T47D (cell line): ENCODE data around the gene COMP.
"Not testable (repeated sequence)": the region's sequence is repeated elsewhere in the genome, so short reads cannot be mapped to it uniquely, and the experiment has no call there.

Experiments
- DNase-seq, 2 experiments: peaks; one replicate each; pipeline versions ENCODE4 v3.0.0 to v3.0.0-alpha.2; 2011 to 2012; ENCODE audit warnings: low read depth in 1 of 2, low spot score in 1 of 2
- JUND ChIP-seq: IDR thresholded peaks from 2 replicates; pipeline ENCODE4 v1.6.1; 2012; ENCODE audit warnings: low read depth
- in situ Hi-C: cut with HindIII; loops from 2 replicates; pipeline ENCODE4 v1.10.0; 2016; ENCODE audit warnings: low sequenced_read_pairs, low pct_unique_long_range_greater_than_20kb

The COMP gene

GRCh38 chr19:18742324-18742723 lies 48.8 kb downstream of the COMP start:
- in situ Hi-C loops = no loop called here
- no peak for TF ChIP-seq JUND
- DNase-seq = no peak

GRCh38 chr19:18741124-18742121 lies 49.7 kb downstream of the COMP start:
- TF ChIP-seq JUND = no peak
- in situ Hi-C loops = no loop called here
- peak; percentile 33 to 50 for DNase-seq

GRCh38 chr19:18738961-18739690 lies 52.0 kb downstream of the COMP start:
- in situ Hi-C loops = no loop called here
- DNase-seq = no peak
- TF ChIP-seq JUND = no peak

- no peak for TF ChIP-seq JUND
- no peak for DNase-seq
- in situ Hi-C loops = no loop called here
Measured at GRCh38 chr19:18737954-18738351, 53.2 kb downstream of the COMP start.

- no peak for DNase-seq
- no peak for TF ChIP-seq JUND
- in situ Hi-C loops = no loop called here
Measured at GRCh38 chr19:18737337-18737953, 53.7 kb downstream of the COMP start.

GRCh38 chr19:18736415-18737336 lies 54.4 kb downstream of the COMP start:
- in situ Hi-C loops = no loop called here
- DNase-seq = no peak
- no peak for TF ChIP-seq JUND

- TF ChIP-seq JUND = no peak
- in situ Hi-C loops = no loop called here
- no peak for DNase-seq
Measured at GRCh38 chr19:18735752-18736151, 55.4 kb downstream of the COMP start.

- DNase-seq = no peak
- TF ChIP-seq JUND = no peak
- in situ Hi-C loops = no loop called here
Measured at GRCh38 chr19:18735324-18735723, 55.8 kb downstream of the COMP start.

GRCh38 chr19:18733762-18734332 lies 57.3 kb downstream of the COMP start:
- in situ Hi-C loops, DNase-seq: not testable (repeated sequence)

- no peak for DNase-seq
- no peak for TF ChIP-seq JUND
- in situ Hi-C loops = no loop called here
Measured at GRCh38 chr19:18733196-18733647, 57.9 kb downstream of the COMP start.
